Stimulated activated CD8-positive, alpha-beta memory T cell treated with anti-CD3 and anti-CD28 coated beads, Interleukin-4, amount 100 ng/mL, for 24 hours (primary cell): ENCODE data around the gene CALML6.

Source experiments
- DNase-seq: peaks from one replicate; pipeline ENCODE4 v3.0.0-alpha.2; 2020; ENCODE audit warnings: low read depth

CALML6 gene

GRCh38 chr1:1911350-1912041 is 3.6 kb upstream of the CALML6 start:
- no peak for DNase-seq

- DNase-seq = no peak
These were observed 724 bp upstream of the CALML6 start for GRCh38 chr1:1914101-1914970.

- DNase-seq = no peak
These were observed 1.1 kb downstream of the CALML6 start for GRCh38 chr1:1915911-1916840.

GRCh38 chr1:1916851-1917251 is 1.8 kb downstream of the CALML6 start:
- DNase-seq = no peak

GRCh38 chr1:1917304-1917976 is 2.4 kb downstream of the CALML6 start:
- DNase-seq = no peak

- no peak for DNase-seq
These were observed 3.2 kb downstream of the CALML6 start for GRCh38 chr1:1917995-1918900.

- DNase-seq = no peak
These were observed 3.8 kb downstream of the CALML6 start, which contains the start of gene TMEM52 for GRCh38 chr1:1918901-1919303. Gene TMEM52, minus strand, starts transcription at chr1:1919279. Its CDS starts 14 bp downstream, at chr1:1919265.

GRCh38 chr1:1919304-1920056 is 4.4 kb downstream of the CALML6 start:
- DNase-seq = peak; percentile 96

GRCh38 chr1:1920057-1920607 is 5.1 kb downstream of the CALML6 start:
- no peak for DNase-seq

GRCh38 chr1:1920608-1921458 is 5.8 kb downstream of the CALML6 start:
- no peak for DNase-seq

GRCh38 chr1:1921459-1921862 is 6.4 kb downstream of the CALML6 start:
- no peak for DNase-seq

GRCh38 chr1:1921901-1922701 is 7.0 kb downstream of the CALML6 start:
- no peak for DNase-seq

- no peak for DNase-seq
These were observed 7.6 kb downstream of the CALML6 start for GRCh38 chr1:1922702-1922955.

- DNase-seq = no peak
These were observed 8.1 kb downstream of the CALML6 start for GRCh38 chr1:1922956-1923833.

GRCh38 chr1:1924386-1924785 is 9.3 kb downstream of the CALML6 start:
- no peak for DNase-seq

GRCh38 chr1:1924849-1925248 is 9.8 kb downstream of the CALML6 start:
- DNase-seq = no peak
